HG03025 (cell line): ENCODE results near the gene DHRS9.

ENCODE experiments used
- ATAC-seq: cut with Tn5 transposase; IDR thresholded peaks from one replicate; pipeline ENCODE4 v1.9.1; 2021; ENCODE audit warnings: mild to moderate bottlenecking, moderate library complexity; ENCODE audit not compliant: unreplicated experiment, low FRiP score

DHRS9 gene

DNA sequence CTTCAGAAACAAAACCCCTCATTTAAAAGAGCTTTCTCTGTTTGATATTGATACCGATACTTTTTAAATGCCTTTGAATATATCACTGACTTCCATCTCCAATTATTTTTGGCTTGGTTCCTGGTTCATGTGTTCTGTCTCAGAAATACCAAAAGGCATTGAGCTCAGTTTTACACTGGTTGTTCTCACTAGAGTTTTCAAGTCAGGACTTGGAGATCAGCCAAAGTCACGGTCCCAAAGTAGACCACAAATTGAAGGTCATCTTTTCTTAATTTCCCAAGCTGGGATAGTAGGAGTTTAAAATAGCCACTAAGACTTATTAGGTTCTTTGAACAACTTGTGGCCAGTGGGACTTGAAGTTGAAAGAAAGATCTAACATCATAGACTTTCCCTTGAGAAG lies 24.2 kb downstream of the DHRS9 start:
- ATAC-seq: peak; percentile 10

DNA sequence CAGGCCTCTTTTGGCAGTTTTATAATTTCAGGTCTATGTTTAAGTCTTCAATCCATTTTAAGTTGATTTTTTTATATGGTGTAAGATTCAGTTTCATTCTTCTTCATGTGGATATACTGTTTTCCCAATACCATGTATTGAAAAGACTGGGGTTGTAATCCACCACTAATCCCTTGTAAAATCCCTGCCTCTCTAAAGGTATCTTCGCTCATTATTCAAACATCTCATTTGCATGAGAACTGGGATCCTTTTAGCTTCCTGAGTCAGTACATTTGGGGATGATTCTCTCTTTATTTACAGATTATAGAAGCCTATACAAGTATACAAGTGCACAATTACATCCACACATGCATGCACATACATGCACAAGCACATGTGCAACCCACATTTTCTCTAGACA lies 25.3 kb downstream of the DHRS9 start:
- ATAC-seq: no peak

DNA sequence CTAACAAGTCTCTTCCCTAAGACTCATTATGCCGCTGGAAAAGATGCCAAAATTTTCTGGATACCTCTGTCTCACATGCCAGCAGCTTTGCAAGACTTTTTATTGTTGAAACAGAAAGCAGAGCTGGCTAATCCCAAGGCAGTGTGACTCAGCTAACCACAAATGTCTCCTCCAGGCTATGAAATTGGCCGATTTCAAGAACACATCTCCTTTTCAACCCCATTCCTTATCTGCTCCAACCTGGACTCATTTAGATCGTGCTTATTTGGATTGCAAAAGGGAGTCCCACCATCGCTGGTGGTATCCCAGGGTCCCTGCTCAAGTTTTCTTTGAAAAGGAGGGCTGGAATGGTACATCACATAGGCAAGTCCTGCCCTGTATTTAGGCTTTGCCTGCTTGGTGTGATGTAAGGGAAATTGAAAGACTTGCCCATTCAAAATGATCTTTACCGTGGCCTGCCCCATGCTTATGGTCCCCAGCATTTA lies 26.3 kb downstream of the DHRS9 start:
- no peak for ATAC-seq

DNA sequence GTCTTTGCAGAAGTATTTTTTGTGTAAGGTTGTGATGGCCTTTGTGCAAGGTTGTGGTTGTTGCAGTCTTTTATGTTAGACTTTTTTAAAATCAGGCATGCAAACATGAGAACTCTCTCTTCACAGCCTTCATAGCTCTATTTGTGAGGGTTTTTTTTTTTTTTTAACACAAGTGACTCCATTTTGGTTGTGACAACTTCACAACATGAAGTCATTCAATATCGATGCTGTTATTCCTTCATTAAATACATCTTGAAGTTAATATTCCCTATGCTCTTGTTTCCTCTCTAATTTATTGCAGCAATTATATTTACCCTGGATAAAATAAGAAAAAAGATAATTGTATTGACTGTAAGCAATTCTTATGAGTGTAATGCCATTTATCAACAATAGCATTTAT lies 35.5 kb downstream of the DHRS9 start:
- ATAC-seq: no peak

DNA sequence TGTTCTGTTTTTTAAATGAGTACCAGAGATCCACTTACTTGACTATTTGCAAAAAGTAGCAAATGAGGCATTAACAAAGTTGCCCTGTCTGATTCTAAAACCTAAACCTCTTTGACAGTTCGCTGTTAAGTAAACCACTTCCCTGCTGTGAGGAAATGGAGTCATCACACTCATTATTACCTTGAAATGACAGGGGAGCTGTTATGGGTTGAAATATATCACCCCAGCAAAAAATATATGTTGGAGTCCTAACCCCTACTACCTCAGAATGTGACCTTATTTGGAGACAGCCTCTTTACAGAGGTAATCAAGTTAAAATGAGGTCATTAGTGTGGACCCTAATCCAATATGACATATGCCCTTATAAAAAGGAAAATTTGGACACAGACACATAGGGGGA lies 36.1 kb downstream of the DHRS9 start:
- no peak for ATAC-seq

DNA sequence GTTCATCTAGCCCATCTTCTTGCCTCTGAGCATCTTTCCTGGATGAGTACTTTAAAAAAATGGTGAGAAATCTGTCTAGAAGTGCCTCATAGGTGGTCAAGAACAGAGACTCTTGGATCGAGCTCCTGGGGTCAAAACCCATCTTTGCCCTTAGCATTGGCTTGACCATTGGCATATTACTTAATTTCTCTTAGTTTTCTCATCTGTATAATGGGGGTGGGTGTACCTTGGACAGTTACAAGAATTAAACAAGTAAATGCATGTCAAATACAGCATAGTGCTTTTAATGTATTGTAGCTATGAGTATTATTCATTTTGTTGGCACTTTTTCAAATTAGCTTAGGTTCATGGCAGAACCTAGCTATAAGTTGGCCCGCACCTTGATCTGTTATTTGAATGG lies 36.8 kb downstream of the DHRS9 start:
- ATAC-seq: no peak

DNA sequence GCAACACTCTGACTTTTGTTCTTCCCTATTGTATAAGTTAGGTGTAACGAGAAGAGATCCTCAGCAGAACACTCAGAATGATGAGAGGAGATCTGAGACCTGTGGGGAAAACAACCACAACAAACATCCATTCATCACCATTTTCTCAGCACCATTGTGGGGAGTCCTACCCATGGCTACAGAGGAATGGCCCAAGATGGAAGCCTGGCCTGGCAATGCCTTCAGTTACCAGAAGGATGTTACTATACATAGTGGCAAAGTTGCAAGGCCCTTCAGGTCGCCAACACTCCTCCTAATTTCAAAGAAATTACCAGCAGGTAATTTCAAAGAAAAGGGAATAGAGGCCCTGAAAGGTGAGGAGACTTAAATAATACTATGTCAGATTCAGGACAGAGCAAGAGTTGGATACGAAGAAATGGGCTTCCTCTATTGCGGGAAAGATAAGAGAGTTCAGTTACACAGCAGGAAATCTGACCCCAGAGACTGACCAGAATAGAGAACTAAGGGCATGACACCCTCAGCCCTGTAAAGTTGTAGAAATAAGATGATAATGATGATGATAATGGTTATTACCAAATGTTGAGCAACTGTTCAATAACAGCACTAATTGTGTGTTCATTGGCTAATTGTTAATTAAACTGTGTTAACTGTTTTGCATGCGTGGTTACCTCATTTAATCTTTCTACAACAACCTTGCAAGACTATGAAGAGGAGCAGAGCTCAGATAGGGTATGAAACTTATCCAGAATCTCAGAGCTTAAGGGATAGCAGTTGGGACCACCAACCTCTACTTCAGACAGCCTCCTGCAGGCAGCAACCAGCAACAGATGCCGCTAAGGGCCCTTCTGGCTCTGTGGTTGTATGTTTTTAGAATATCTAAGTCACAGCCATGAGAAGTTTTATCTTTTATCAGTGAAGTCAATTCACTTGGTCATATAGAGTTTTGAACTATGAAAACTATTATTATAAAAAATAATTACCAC lies 37.5 kb downstream of the DHRS9 start:
- no peak for ATAC-seq

DNA sequence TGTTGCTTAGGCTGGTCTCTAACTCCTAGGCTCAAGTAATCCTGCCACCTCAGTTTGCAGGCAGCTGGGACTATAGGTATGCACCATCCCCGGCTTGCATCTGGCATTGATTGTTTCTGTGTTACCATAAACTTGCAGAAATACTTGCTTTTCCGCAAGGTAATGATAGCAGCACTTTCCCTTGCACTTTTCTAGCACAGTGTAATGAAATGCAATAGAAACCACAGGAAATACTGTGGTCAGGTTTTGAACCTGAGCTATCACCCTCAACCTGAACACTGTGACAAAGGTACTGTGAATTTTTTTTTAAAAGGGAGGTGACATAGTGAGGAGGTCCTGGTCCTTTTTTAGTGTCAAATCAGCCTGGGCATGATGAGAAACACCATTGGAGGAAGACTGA lies 38.3 kb downstream of the DHRS9 start:
- ATAC-seq: peak; percentile 86

DNA sequence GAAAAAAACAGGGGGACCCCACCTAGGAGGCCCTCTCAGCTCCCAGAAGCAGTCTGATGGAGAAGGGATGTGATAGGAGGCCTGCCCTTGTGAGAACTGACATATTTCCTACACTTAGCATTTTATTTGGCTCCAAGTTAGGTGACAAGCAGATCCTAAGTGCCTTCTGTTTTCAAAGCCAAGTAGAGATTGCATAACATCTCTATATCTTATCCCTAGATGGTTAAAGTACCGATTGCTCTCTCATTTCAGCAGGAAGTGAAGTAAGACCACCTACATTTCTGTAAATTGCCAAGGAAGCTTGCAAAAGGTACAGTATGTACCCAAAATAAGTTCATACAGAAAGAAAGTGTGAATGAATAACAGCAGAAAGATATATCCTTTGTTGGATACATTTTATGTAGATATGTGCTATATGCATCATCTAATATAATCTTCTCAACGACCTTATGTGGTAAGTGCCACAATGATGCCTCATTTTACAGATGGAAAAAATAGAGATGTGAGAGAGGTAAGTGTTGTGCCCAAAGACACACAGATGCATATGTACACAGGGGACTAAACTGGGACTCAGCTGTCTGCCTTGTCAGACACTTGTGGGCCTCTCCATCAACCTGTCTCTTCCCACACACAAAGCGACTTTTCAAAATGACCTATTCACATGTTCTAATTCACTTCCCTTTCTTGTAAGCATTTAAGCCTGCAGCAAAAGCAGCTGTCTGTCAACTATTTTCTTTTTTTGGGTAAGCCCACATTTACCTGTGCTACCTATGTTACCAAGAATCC lies 38.9 kb downstream of the DHRS9 start:
- ATAC-seq: no peak

DNA sequence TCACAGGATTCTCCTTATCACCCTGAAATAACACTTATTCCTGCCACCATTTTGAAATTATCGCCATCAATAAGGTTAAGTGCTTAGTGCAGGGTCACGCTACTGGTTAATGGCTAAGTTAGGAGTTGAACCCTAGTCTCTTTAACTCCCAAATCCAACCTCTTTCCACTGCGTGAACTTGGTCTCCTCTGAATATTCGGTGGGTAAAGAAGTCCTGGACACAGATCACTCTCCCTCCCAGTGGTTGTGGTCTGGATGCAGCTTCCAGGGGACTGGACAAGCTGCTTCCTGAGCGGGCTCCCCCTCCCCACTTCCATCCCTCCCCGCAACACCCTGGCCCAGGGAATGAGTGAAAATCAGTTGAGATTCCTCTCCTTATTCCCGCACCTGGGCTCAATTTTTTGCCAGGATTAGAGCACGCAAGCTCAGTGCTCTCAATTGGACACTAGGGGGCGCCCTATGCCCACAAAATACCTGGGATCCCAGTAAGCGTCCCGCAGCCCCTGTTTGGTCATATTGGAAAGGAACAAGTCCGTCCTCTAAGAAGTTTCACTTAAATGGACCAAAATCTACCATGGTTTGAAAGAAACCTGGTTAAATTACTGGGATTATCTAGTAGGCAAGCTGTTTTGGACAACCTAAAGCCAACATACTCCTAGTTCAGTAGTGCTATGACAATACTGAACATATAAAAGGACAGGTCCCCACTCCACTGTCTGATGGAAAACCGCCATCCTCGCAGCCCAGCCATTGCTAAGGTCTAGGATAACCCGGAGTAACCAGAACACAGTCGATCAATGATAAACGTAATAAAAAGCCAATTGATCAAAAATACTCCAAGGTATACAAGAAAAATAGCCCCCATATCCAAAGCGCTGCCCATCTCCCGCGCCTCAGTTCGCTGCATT lies 40.4 kb downstream of the DHRS9 start:
- peak; percentile 37 for ATAC-seq

DNA sequence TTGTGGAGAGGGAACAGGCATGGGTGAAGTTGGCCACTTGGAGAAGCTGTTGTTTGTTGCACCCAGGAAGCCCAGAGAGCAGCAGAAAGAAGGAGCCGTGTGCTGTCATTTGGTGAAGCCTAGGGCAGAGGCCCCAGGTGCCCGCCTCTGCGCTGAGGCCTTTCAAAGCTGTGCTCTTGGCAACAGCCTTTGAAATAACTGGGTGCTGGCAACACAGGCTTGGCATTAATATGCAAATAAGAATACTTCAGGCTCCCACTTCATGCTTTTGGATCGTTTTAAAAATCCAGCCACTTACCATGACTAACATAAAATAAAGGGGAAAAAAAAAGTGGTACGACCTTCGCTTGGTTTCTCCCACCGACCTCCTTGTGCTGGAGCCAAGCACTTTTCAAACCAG lies 41.1 kb downstream of the DHRS9 start:
- ATAC-seq: no peak

DNA sequence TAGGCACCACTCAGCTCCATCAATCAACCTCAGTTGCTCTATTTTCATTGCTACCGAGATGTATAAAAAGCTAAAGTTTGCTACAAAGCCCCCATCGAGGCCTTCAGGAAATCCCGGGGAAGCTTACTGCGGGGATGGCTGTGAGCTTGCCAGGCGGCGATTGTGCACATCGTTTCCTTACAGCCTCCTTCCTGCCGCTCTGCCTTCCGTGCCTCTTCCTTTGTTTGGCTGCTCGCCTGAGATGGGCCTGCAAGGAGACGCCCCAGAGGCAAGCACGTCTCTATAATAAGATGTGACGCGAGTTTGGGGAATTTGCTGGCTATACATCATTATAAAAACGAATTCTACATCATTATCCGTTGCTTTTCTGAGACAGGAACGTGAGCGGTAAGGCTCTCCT lies 41.6 kb downstream of the DHRS9 start:
- no peak for ATAC-seq

DNA sequence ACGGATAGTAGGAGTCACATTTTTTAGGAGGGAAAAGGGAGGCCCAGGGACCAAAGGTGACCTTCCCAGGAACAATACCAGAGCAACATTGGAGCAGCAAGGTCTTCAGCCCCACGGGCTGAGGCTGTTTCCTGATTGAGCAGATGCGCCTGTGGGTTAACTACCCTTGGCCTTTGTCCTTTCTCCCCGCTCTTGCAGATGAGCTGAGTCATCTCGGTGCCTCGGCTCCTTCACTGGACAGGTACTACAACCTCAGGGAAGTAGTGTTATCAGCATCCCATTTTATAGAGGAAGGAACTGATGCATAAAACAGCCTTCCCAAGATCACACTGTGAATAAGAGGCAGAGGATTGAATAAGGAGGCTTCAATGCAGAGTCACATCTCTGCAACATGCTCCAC lies 43.5 kb downstream of the DHRS9 start:
- ATAC-seq: no peak

DNA sequence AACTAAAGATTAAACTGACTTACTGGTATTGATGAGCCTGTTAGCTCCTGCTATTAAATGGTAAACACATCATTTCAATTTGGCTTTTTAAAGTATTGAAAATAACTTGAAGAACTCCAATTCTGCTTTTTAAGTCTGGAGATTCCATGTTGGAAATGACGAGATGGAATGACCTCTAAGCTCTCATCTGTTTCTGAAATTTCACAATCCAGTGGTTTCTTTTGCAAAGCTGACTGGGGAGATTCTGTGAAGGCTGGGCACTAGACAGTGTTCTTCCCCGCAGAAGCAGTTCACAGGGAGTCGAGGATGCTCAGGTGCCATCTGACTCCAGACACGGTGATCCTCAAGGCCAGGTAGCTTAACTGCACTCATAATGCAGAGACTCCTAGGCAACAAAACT lies 44.7 kb downstream of the DHRS9 start:
- ATAC-seq: no peak

DNA sequence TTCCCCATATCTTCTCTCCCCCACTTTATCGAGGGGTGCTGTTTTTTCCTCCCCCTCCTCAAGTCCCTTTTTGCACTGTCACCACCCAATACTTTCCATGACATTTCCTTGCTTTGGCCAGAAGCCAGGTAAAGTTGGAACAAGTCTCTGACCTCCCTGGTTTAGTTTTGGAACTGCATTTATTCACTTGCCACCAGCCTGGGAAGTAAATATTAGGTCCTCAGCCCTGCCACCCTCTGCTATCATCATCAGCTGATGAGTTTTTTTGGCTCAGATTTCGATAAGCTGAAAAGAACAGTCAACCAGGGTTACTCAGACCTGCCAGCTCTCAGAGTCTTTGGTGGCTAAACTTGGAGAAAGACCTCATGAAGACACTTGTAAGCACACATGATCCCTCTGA lies 47.0 kb downstream of the DHRS9 start:
- ATAC-seq: no peak

DNA sequence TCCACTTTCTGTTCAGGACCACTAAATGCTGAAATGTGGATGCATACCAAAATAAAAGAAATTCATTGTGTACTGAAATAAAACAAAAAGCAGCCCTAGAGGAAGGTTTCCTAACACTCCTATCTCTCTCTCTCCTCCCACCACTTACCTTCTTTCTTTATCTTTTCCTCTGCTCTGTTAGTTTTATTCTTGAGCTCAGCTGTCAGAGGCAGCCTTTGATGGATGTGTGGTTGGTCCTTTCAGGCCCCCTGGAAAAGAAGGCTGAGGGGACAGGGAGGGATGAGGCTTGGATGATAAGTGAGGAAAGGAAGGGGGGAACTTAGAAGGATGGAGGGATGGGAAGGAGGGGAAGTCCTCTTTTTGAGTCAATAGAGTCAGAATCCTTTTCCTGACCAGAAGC lies 47.6 kb downstream of the DHRS9 start:
- no peak for ATAC-seq

DNA sequence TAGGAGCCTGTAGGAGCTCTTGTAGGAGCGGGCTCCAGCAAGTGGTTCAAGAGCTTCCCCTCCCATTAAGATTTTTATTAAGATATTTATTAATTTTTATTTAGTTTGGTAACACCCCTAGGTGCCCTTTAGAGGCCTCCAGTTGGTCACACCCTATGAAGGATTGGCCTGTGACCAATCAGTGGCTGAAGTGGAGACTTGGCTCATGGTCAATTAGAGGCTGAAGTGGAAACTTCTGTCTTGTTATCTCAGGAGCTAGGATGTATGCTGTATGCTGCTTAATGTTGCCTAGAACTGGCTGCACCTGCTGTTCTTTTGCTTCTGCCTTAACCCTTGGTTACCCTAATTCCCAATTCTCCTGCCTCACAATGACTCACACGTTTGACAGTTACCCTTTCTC lies 48.7 kb downstream of the DHRS9 start:
- ATAC-seq: no peak

DNA sequence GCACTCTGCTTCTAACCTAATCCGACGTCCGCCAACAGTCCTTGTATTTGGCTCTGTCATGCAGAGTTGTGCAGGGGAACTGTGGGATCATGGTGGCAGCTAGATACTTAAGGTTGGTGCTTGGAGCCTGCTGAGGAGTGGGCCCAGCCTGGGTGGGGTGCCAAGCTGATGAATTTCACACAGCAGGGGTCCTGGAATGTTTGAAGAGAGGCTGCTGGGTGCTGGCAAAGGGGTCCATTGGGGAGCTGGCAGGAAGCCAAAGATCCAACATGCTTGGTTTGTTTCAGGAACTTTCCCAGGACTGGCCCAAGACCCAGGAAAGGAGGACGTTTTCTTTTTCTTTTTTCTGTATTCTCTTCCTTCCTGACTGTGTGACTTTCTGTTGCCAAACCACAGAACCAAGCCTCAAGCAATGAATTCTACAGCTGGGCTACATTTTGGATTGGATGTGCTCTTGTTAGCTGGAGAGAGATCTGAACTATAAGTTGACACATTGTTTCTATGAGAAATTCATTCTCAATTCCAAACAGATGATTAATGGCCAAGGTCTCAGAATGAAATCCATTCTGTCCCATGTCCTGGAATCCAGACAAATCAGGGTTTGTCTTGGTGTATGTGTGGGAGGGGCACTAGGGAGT lies 49.9 kb downstream of the DHRS9 start:
- ATAC-seq: no peak

DNA sequence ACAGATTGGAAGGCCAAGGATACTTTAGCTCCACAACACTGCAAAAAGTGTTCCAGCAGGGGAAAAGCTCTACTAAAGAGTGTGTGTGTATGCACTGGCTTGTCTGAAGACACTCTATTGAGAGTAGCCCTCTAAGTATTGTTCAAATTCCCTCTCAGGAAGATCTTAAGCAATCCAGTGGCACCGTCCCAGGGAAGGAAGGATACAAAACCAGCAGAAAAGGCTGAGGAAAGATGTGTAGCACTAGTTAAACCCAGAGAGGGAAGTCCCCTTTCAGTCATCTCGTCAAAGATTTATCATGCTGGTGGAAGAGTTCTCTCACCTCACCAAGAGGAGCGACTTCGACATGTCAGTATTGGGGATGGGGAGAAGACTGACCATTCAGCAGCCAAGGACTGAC lies 50.5 kb downstream of the DHRS9 start:
- ATAC-seq: no peak

DNA sequence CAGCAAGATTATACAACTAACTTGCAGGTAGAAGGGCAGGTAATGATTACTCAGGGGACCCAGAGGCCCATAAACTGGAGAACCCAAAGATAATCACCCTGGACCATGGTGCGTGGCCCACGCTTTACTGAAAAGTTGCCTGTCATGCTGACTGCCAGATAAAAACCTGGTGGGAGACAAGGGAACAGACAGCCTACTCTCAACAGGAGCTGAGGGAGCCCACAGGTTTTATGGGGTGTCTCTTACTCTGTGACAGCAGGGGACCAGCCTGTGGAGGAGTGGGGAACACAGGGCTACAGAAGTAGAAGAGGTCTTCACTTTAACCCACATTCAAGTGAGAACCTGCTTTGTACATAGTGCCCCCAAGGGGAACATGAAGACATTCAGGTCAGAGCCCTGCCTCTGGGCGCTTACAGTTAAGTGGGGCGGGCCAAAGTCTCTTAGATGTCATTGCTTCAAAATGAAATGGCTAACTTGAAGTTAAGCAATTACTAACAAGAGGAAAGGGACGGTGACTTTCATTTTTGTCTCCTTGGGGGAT lies 60.4 kb downstream of the DHRS9 start:
- ATAC-seq: no peak
